HG03095 (cell line): ENCODE results near the gene RGL2.

Source experiments
- ATAC-seq: cut with Tn5 transposase; IDR thresholded peaks from one replicate; pipeline ENCODE4 v1.9.1; 2021; ENCODE audit warnings: moderate library complexity; ENCODE audit not compliant: unreplicated experiment

RGL2 gene

GRCh38 chr6:33241968-33242367, 56.8 kb downstream of the RGL2 start:
- ATAC-seq: no peak
